ENCODE results near the gene LYPLAL1. TPM values are rescaled to one million over a fixed set of nuclear protein-coding genes. Genes with fewer than 3 reads are reported as not detected.

Gene LYPLAL1
- polyA plus RNA-seq, 1 donor (not counting 4 experiments of a cell fraction or from before 2014, with no cell fraction given) = 41.1 TPM

DNA sequence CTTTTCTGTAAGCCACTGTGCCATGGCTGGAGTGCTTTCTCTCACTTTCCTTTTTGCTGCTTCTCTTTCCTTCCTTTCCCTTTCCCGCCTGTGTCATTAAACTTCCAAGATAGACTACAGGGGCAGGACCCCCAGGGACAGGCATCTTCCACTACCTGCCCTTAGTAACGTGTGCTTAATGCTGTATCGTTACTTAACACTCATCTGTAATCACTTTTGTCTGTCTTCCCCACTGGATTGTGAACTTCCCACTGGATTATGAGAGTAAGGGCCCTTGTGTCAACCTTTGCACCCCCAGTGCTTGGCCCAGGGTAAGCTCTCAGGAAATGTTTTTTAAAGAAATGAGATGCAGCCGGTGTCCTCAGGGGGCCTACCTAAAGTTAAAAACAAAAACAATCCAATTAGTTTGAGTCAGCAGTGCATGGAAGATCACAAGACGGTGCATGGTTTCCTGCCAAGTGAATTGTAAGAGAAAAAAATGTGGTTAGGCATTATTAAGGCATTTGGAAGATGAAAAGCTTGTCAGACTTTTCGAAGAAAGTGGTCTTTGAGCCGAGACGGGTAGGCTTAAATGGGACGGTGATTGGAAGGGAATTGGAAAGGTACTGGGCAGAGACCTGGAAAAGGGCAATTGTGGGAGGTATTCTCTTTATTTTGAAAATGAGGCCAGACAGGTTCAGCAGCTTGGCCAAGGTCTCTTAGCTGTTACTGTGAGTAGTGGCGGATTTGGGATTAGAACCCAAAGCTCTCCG, 958 bp downstream of the LYPLAL1 start:
- Histone ChIP-seq H3K9me1 (ENCODE audit: control insufficient read depth, extremely low read depth, insufficient read depth, low read length) (peaks cover 3% of the 10 kb centered on the region), H4K20me1 (ENCODE audit: control insufficient read depth, extremely low read depth, insufficient read depth, low read length) (no peaks in the 10 kb centered on the region), H3K9ac (ENCODE audit: control insufficient read depth, extremely low read depth, insufficient read depth, low read length) (peak overlapping the region; percentile 88), H3K79me2 (ENCODE audit: control insufficient read depth, insufficient read depth, low read length) (peaks cover 15% of the 10 kb centered on the region), H3K27me3 (ENCODE audit: control insufficient read depth, extremely low read depth, insufficient read depth, low read length) (no peaks in the 10 kb centered on the region), H3K27ac (ENCODE audit: control insufficient read depth, insufficient read depth, low read length) (peak overlapping the region; percentile 96), H3K36me3 (ENCODE audit: control insufficient read depth in 2 of 2, extremely low read depth in 1 of 2, insufficient read depth in 2 of 2, low read length in 2 of 2) (peaks cover 0 to 4% of the 10 kb centered on the region in 2 experiments), H2AFZ (ENCODE audit: control insufficient read depth, low read length) (peak overlapping the region; percentile 96), H3K4me2 (ENCODE audit: control insufficient read depth, extremely low read depth, insufficient read depth, low read depth, low read length) (peak overlapping the region; percentile 99), H3K4me3 (ENCODE audit: control insufficient read depth in 2 of 3, extremely low read depth in 1 of 3, insufficient read depth in 2 of 3, low read depth in 1 of 3, low read length in 3 of 3) (peak overlapping the region; percentile 81 to 89 (median 88)), H3K9me3 (ENCODE audit: control insufficient read depth, low read depth, low read length) (no peaks in the 10 kb centered on the region), H3K4me1 (ENCODE audit: control insufficient read depth, extremely low read depth, insufficient read depth, low read length) (peaks cover 24% of the 10 kb centered on the region)
- dilution Hi-C loops (cut with MboI; ENCODE audit: extremely low pct_ligation_motif_present, low sequenced_read_pairs) = no loop called here
- TF ChIP-seq, protein P1, sequence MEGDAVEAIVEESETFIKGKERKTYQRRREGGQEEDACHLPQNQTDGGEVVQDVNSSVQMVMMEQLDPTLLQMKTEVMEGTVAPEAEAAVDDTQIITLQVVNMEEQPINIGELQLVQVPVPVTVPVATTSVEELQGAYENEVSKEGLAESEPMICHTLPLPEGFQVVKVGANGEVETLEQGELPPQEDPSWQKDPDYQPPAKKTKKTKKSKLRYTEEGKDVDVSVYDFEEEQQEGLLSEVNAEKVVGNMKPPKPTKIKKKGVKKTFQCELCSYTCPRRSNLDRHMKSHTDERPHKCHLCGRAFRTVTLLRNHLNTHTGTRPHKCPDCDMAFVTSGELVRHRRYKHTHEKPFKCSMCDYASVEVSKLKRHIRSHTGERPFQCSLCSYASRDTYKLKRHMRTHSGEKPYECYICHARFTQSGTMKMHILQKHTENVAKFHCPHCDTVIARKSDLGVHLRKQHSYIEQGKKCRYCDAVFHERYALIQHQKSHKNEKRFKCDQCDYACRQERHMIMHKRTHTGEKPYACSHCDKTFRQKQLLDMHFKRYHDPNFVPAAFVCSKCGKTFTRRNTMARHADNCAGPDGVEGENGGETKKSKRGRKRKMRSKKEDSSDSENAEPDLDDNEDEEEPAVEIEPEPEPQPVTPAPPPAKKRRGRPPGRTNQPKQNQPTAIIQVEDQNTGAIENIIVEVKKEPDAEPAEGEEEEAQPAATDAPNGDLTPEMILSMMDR (optimal IDR thresholded peaks at IDR 0.05 in 1 of 3, IDR thresholded peaks at IDR 0.05 in 1 of 3, conservative IDR thresholded peaks at IDR 0.05 in 1 of 3; ENCODE audit: extremely low read depth in 1 of 3, insufficient read depth in 2 of 3, low read length in 3 of 3) = no peak
- no peak for TF ChIP-seq EZH2 (IDR thresholded peaks at IDR 0.05; ENCODE audit: low read length)
- DNase-seq (ENCODE audit: low read depth, low spot score) (no peak), FAIRE-seq (peak; percentile 62)

- Histone ChIP-seq H3K4me1 (ENCODE audit: control insufficient read depth, extremely low read depth, insufficient read depth, low read length) (peaks cover 24% of the 10 kb centered on the region), H3K9me1 (ENCODE audit: control insufficient read depth, extremely low read depth, insufficient read depth, low read length) (peaks cover 3% of the 10 kb centered on the region), H2AFZ (ENCODE audit: control insufficient read depth, low read length) (no peak overlapping the region), H3K27me3 (ENCODE audit: control insufficient read depth, extremely low read depth, insufficient read depth, low read length) (no peaks in the 10 kb centered on the region), H3K4me2 (ENCODE audit: control insufficient read depth, extremely low read depth, insufficient read depth, low read depth, low read length) (peak overlapping the region; percentile 99), H3K27ac (ENCODE audit: control insufficient read depth, insufficient read depth, low read length) (peak overlapping the region; percentile 96), H3K9me3 (ENCODE audit: control insufficient read depth, low read depth, low read length) (no peaks in the 10 kb centered on the region), H4K20me1 (ENCODE audit: control insufficient read depth, extremely low read depth, insufficient read depth, low read length) (no peaks in the 10 kb centered on the region), H3K9ac (ENCODE audit: control insufficient read depth, extremely low read depth, insufficient read depth, low read length) (peak overlapping the region; percentile 88), H3K4me3 (ENCODE audit: control insufficient read depth in 2 of 3, extremely low read depth in 1 of 3, insufficient read depth in 2 of 3, low read depth in 1 of 3, low read length in 3 of 3) (peak overlapping the region; percentile 81 to 89 (median 88)), H3K79me2 (ENCODE audit: control insufficient read depth, insufficient read depth, low read length) (peaks cover 15% of the 10 kb centered on the region), H3K36me3 (ENCODE audit: control insufficient read depth in 2 of 2, extremely low read depth in 1 of 2, insufficient read depth in 2 of 2, low read length in 2 of 2) (peaks cover 0 to 4% of the 10 kb centered on the region in 2 experiments)
- no peak for FAIRE-seq
- no peak for TF ChIP-seq EZH2 (IDR thresholded peaks at IDR 0.05; ENCODE audit: low read length)
- TF ChIP-seq, protein P1 (optimal IDR thresholded peaks at IDR 0.05 in 1 of 3, IDR thresholded peaks at IDR 0.05 in 1 of 3, conservative IDR thresholded peaks at IDR 0.05 in 1 of 3; ENCODE audit: extremely low read depth in 1 of 3, insufficient read depth in 2 of 3, low read length in 3 of 3) = no peak
- no peak for DNase-seq (ENCODE audit: low read depth, low spot score)
- dilution Hi-C loops (cut with MboI; ENCODE audit: extremely low pct_ligation_motif_present, low sequenced_read_pairs) = no loop called here
Observed at GRCh38 chr1:219175212-219175564, 1.5 kb downstream of the LYPLAL1 start.
